Measurements from ENCODE around the gene PCDH9. TPM values are rescaled to one million over a fixed set of nuclear protein-coding genes. Genes with fewer than 3 reads are reported as not detected.

PCDH9 gene
- total and polyA plus RNA-seq, 7 donors, result under 0.01 to 15.7 (median 8.7) TPM; not detected in 1

GRCh38 chr13:67128136-67128535 lies 102.0 kb downstream of the PCDH9 start:
- 56 to 76% methylated on average over 3 of the region's 3 CpGs for WGBS, 2 donors
- H3K36me3 ChIP-seq, result no peaks in the 10 kb centered on the region
- no peak overlapping the region for H3K27ac ChIP-seq
- H3K4me3 ChIP-seq, result no peak overlapping the region
- TF ChIP-seq POLR2AphosphoS5 (IDR thresholded peaks at IDR 0.05) (no peak), EP300 (IDR thresholded peaks at IDR 0.05) (no peak), CTCF (IDR thresholded peaks at IDR 0.05) (no peak), POLR2A (IDR thresholded peaks at IDR 0.05) (no peak)
- no peak for DNase-seq
- intact Hi-C loops (cut with DNase I), result no loop called here
- no peaks in the 10 kb centered on the region for H3K4me1 ChIP-seq
- H3K27me3 ChIP-seq, result no peaks in the 10 kb centered on the region
- no peaks in the 10 kb centered on the region for H3K9me3 ChIP-seq

GRCh38 chr13:67125681-67126080 lies 104.5 kb downstream of the PCDH9 start:
- Histone ChIP-seq H3K27me3 (no peaks in the 10 kb centered on the region), H3K4me1 (peaks cover 0 to 11% (median 5%) of the 10 kb centered on the region in 4 donors), H3K27ac (no peak overlapping the region), H3K9me3 (no peaks in the 10 kb centered on the region), H3K36me3 (no peaks in the 10 kb centered on the region), H3K4me3 (no peak overlapping the region)
- DNase-seq, result no peak
- no peak for TF ChIP-seq POLR2AphosphoS5 (IDR thresholded peaks at IDR 0.05)
- TF ChIP-seq CTCF (IDR thresholded peaks at IDR 0.05), result no peak
- TF ChIP-seq POLR2A (IDR thresholded peaks at IDR 0.05), result no peak
- no peak for TF ChIP-seq EP300 (IDR thresholded peaks at IDR 0.05)
- intact Hi-C loops (cut with DNase I), result no loop called here

- WGBS, 2 donors, result 16 to 25% methylated on average over 3 of the region's 3 CpGs
- TF ChIP-seq EP300 (IDR thresholded peaks at IDR 0.05) (no peak), POLR2A (IDR thresholded peaks at IDR 0.05) (no peak), CTCF (IDR thresholded peaks at IDR 0.05) (no peak), POLR2AphosphoS5 (IDR thresholded peaks at IDR 0.05) (no peak)
- DNase-seq, result no peak
Observed at GRCh38 chr13:67123165-67123564, 107.0 kb downstream of the PCDH9 start.

GRCh38 chr13:67122251-67122650 lies 107.9 kb downstream of the PCDH9 start:
- WGBS, 2 donors, result 66 to 67% methylated on average over 6 of the region's 6 CpGs

More at GRCh38 chr13:67123165-67123564, 107.0 kb downstream of the PCDH9 start:
- H3K4me3 ChIP-seq, result no peak overlapping the region
- H3K9me3 ChIP-seq, result no peaks in the 10 kb centered on the region
- H3K27me3 ChIP-seq, result no peaks in the 10 kb centered on the region
- H3K4me1 ChIP-seq, result peaks cover 0 to 11% (median 5%) of the 10 kb centered on the region in 4 donors
- H3K36me3 ChIP-seq, result no peaks in the 10 kb centered on the region
- H3K27ac ChIP-seq, result no peak overlapping the region
- intact Hi-C loops (cut with DNase I), result no loop called here

More at GRCh38 chr13:67122251-67122650, 107.9 kb downstream of the PCDH9 start:
- no peak overlapping the region for H3K4me3 ChIP-seq
- no peak for DNase-seq
- intact Hi-C loops (cut with DNase I), result no loop called here
- no peaks in the 10 kb centered on the region for H3K36me3 ChIP-seq
- TF ChIP-seq CTCF (IDR thresholded peaks at IDR 0.05) (no peak), POLR2A (IDR thresholded peaks at IDR 0.05) (no peak), EP300 (IDR thresholded peaks at IDR 0.05) (no peak), POLR2AphosphoS5 (IDR thresholded peaks at IDR 0.05) (no peak)
- no peak overlapping the region for H3K27ac ChIP-seq
- peaks cover 0 to 11% (median 5%) of the 10 kb centered on the region in 4 donors for H3K4me1 ChIP-seq
- H3K9me3 ChIP-seq, result no peaks in the 10 kb centered on the region
- H3K27me3 ChIP-seq, result no peaks in the 10 kb centered on the region
